ENCODE data around the gene CYP24A1. TPM values are rescaled to one million over a fixed set of nuclear protein-coding genes. Genes with fewer than 3 reads are reported as not detected.

CYP24A1 gene
- total and polyA plus RNA-seq, 4 donors, result 0.28 to 1.2 (median 0.91) TPM

GRCh38 chr20:54194724-54195438 lies 21.1 kb upstream of the CYP24A1 start:
- Histone ChIP-seq H3K27me3 (ENCODE audit: control insufficient read depth, insufficient read depth, low read length) (no peaks in the 10 kb centered on the region), H3K36me3 (ENCODE audit: control insufficient read depth, insufficient read depth, low read length) (no peaks in the 10 kb centered on the region), H3K9me3 (ENCODE audit: control insufficient read depth, insufficient read depth, low read length) (no peaks in the 10 kb centered on the region), H3K4me1 (ENCODE audit: control insufficient read depth, insufficient read depth, low read length) (no peaks in the 10 kb centered on the region), H3K27ac (ENCODE audit: low read depth, low read length) (no peak overlapping the region), H3K4me3 (ENCODE audit: low read depth, low read length) (no peak overlapping the region)
- DNase-seq (ENCODE audit: low read depth in 4 of 6, low spot score in 6 of 6), result no peak
- 63% methylated on average over 7 of the region's 11 CpGs for WGBS (ENCODE audit: insufficient coverage)

- Histone ChIP-seq H3K27ac (ENCODE audit: low read depth, low read length) (no peak overlapping the region), H3K27me3 (ENCODE audit: control insufficient read depth, insufficient read depth, low read length) (no peaks in the 10 kb centered on the region), H3K4me3 (ENCODE audit: low read depth, low read length) (no peak overlapping the region), H3K36me3 (ENCODE audit: control insufficient read depth, insufficient read depth, low read length) (no peaks in the 10 kb centered on the region), H3K4me1 (ENCODE audit: control insufficient read depth, insufficient read depth, low read length) (no peaks in the 10 kb centered on the region), H3K9me3 (ENCODE audit: control insufficient read depth, insufficient read depth, low read length) (no peaks in the 10 kb centered on the region)
- WGBS (ENCODE audit: insufficient coverage), result no CpG with 5 or more reads among the region's 5 CpGs
- no peak for DNase-seq (ENCODE audit: low read depth in 4 of 6, low spot score in 6 of 6)
Measured at GRCh38 chr20:54193817-54194216, 20.0 kb upstream of the CYP24A1 start.

- H3K4me1 ChIP-seq (ENCODE audit: control insufficient read depth, insufficient read depth, low read length), result no peaks in the 10 kb centered on the region
- H3K27ac ChIP-seq (ENCODE audit: low read depth, low read length), result no peak overlapping the region
- H3K36me3 ChIP-seq (ENCODE audit: control insufficient read depth, insufficient read depth, low read length), result no peaks in the 10 kb centered on the region
- WGBS (ENCODE audit: insufficient coverage), result 96% methylated on average over 2 of the region's 2 CpGs
- no peaks in the 10 kb centered on the region for H3K27me3 ChIP-seq (ENCODE audit: control insufficient read depth, insufficient read depth, low read length)
- DNase-seq (ENCODE audit: low read depth in 4 of 6, low spot score in 6 of 6), result no peak
- H3K9me3 ChIP-seq (ENCODE audit: control insufficient read depth, insufficient read depth, low read length), result no peaks in the 10 kb centered on the region
- H3K4me3 ChIP-seq (ENCODE audit: low read depth, low read length), result no peak overlapping the region
Measured at GRCh38 chr20:54190217-54190616, 16.4 kb upstream of the CYP24A1 start.

GRCh38 chr20:54189630-54190029 lies 15.8 kb upstream of the CYP24A1 start:
- no CpG with 5 or more reads among the region's 2 CpGs for WGBS (ENCODE audit: insufficient coverage)
- Histone ChIP-seq H3K4me1 (ENCODE audit: control insufficient read depth, insufficient read depth, low read length) (no peaks in the 10 kb centered on the region), H3K36me3 (ENCODE audit: control insufficient read depth, insufficient read depth, low read length) (no peaks in the 10 kb centered on the region), H3K9me3 (ENCODE audit: control insufficient read depth, insufficient read depth, low read length) (no peaks in the 10 kb centered on the region), H3K27me3 (ENCODE audit: control insufficient read depth, insufficient read depth, low read length) (no peaks in the 10 kb centered on the region), H3K27ac (ENCODE audit: low read depth, low read length) (no peak overlapping the region), H3K4me3 (ENCODE audit: low read depth, low read length) (no peak overlapping the region)
- no peak for DNase-seq (ENCODE audit: low read depth in 4 of 6, low spot score in 6 of 6)

GRCh38 chr20:54188132-54188849 lies 14.5 kb upstream of the CYP24A1 start:
- no peaks in the 10 kb centered on the region for H3K4me1 ChIP-seq (ENCODE audit: control insufficient read depth, insufficient read depth, low read length)
- DNase-seq (ENCODE audit: low read depth in 4 of 6, low spot score in 6 of 6), result no peak
- no peaks in the 10 kb centered on the region for H3K9me3 ChIP-seq (ENCODE audit: control insufficient read depth, insufficient read depth, low read length)
- no peaks in the 10 kb centered on the region for H3K36me3 ChIP-seq (ENCODE audit: control insufficient read depth, insufficient read depth, low read length)
- no peak overlapping the region for H3K4me3 ChIP-seq (ENCODE audit: low read depth, low read length)
- H3K27me3 ChIP-seq (ENCODE audit: control insufficient read depth, insufficient read depth, low read length), result no peaks in the 10 kb centered on the region
- WGBS (ENCODE audit: insufficient coverage), result 77% methylated on average over 8 of the region's 11 CpGs
- H3K27ac ChIP-seq (ENCODE audit: low read depth, low read length), result no peak overlapping the region

GRCh38 chr20:54184904-54185626 lies 11.3 kb upstream of the CYP24A1 start:
- Histone ChIP-seq H3K4me3 (ENCODE audit: low read depth, low read length) (no peak overlapping the region), H3K27me3 (ENCODE audit: control insufficient read depth, insufficient read depth, low read length) (no peaks in the 10 kb centered on the region), H3K4me1 (ENCODE audit: control insufficient read depth, insufficient read depth, low read length) (no peaks in the 10 kb centered on the region), H3K9me3 (ENCODE audit: control insufficient read depth, insufficient read depth, low read length) (no peaks in the 10 kb centered on the region), H3K27ac (ENCODE audit: low read depth, low read length) (no peak overlapping the region), H3K36me3 (ENCODE audit: control insufficient read depth, insufficient read depth, low read length) (no peaks in the 10 kb centered on the region)
- no peak for DNase-seq (ENCODE audit: low read depth in 4 of 6, low spot score in 6 of 6)
- whole genome bisulfite sequencing (ENCODE audit: insufficient coverage), result 92% methylated on average over 9 of the region's 10 CpGs

- no peak for DNase-seq (ENCODE audit: low read depth in 4 of 6, low spot score in 6 of 6)
- no peak overlapping the region for H3K27ac ChIP-seq (ENCODE audit: low read depth, low read length)
- no peaks in the 10 kb centered on the region for H3K9me3 ChIP-seq (ENCODE audit: control insufficient read depth, insufficient read depth, low read length)
- no CpG with 5 or more reads among the region's 3 CpGs for WGBS (ENCODE audit: insufficient coverage)
- H3K4me3 ChIP-seq (ENCODE audit: low read depth, low read length), result no peak overlapping the region
- H3K4me1 ChIP-seq (ENCODE audit: control insufficient read depth, insufficient read depth, low read length), result no peaks in the 10 kb centered on the region
- H3K36me3 ChIP-seq (ENCODE audit: control insufficient read depth, insufficient read depth, low read length), result no peaks in the 10 kb centered on the region
- no peaks in the 10 kb centered on the region for H3K27me3 ChIP-seq (ENCODE audit: control insufficient read depth, insufficient read depth, low read length)
Measured at GRCh38 chr20:54184071-54184470, 10.3 kb upstream of the CYP24A1 start.

GRCh38 chr20:54180931-54181330 lies 7.1 kb upstream of the CYP24A1 start:
- Histone ChIP-seq H3K4me3 (ENCODE audit: low read depth, low read length) (no peak overlapping the region), H3K27ac (ENCODE audit: low read depth, low read length) (no peak overlapping the region), H3K4me1 (ENCODE audit: control insufficient read depth, insufficient read depth, low read length) (no peaks in the 10 kb centered on the region), H3K27me3 (ENCODE audit: control insufficient read depth, insufficient read depth, low read length) (no peaks in the 10 kb centered on the region), H3K9me3 (ENCODE audit: control insufficient read depth, insufficient read depth, low read length) (no peaks in the 10 kb centered on the region), H3K36me3 (ENCODE audit: control insufficient read depth, insufficient read depth, low read length) (no peaks in the 10 kb centered on the region)
- no peak for DNase-seq (ENCODE audit: low read depth in 4 of 6, low spot score in 6 of 6)
- WGBS (ENCODE audit: insufficient coverage), result no CpG with 5 or more reads among the region's 1 CpG

- Histone ChIP-seq H3K36me3 (ENCODE audit: control insufficient read depth, insufficient read depth, low read length) (no peaks in the 10 kb centered on the region), H3K4me1 (ENCODE audit: control insufficient read depth, insufficient read depth, low read length) (no peaks in the 10 kb centered on the region), H3K9me3 (ENCODE audit: control insufficient read depth, insufficient read depth, low read length) (no peaks in the 10 kb centered on the region), H3K4me3 (ENCODE audit: low read depth, low read length) (no peak overlapping the region), H3K27ac (ENCODE audit: low read depth, low read length) (no peak overlapping the region), H3K27me3 (ENCODE audit: control insufficient read depth, insufficient read depth, low read length) (peaks cover 6% of the 10 kb centered on the region)
- DNase-seq (ENCODE audit: low read depth in 4 of 6, low spot score in 6 of 6), result no peak
- no CpG with 5 or more reads among the region's 2 CpGs for WGBS (ENCODE audit: insufficient coverage)
Measured at GRCh38 chr20:54179946-54180345, 6.2 kb upstream of the CYP24A1 start.
